ENCODE results near the gene EXOC4.

EXOC4 gene

DNA sequence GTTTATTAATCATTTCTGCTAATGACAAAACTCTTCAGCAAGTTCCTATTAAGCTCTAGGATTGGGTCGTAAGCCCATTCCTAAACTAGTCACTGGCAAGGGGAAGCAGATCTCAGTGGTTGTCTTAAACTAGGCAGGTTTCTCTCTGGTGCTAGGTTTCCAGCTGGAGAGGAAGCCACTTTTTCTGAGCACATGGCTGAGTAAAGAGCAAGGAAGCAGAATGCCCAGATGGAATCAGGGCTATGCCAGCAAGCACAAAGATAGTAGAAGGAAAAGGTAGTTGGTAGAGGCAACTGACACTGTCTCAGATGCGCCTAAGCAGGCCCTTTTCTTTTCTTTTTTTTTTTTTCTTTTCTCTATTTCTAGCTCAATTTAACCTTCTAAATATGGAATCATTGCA, 224.9 kb downstream of the EXOC4 start:
- no peak for DNase-seq
- no peak overlapping the region for H3K27ac ChIP-seq
- TF ChIP-seq, protein P1, sequence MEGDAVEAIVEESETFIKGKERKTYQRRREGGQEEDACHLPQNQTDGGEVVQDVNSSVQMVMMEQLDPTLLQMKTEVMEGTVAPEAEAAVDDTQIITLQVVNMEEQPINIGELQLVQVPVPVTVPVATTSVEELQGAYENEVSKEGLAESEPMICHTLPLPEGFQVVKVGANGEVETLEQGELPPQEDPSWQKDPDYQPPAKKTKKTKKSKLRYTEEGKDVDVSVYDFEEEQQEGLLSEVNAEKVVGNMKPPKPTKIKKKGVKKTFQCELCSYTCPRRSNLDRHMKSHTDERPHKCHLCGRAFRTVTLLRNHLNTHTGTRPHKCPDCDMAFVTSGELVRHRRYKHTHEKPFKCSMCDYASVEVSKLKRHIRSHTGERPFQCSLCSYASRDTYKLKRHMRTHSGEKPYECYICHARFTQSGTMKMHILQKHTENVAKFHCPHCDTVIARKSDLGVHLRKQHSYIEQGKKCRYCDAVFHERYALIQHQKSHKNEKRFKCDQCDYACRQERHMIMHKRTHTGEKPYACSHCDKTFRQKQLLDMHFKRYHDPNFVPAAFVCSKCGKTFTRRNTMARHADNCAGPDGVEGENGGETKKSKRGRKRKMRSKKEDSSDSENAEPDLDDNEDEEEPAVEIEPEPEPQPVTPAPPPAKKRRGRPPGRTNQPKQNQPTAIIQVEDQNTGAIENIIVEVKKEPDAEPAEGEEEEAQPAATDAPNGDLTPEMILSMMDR (IDR thresholded peaks at IDR 0.05; ENCODE audit: low read depth, low read length), result no peak
- no peaks in the 10 kb centered on the region for H3K36me3 ChIP-seq
- H3K27me3 ChIP-seq (ENCODE audit: insufficient read depth, low read depth, severe bottlenecking), result no peaks in the 10 kb centered on the region
- no peak overlapping the region for H3K4me3 ChIP-seq (ENCODE audit: low read depth, low read length)
- no peaks in the 10 kb centered on the region for H3K9me3 ChIP-seq (ENCODE audit: severe bottlenecking)

DNA sequence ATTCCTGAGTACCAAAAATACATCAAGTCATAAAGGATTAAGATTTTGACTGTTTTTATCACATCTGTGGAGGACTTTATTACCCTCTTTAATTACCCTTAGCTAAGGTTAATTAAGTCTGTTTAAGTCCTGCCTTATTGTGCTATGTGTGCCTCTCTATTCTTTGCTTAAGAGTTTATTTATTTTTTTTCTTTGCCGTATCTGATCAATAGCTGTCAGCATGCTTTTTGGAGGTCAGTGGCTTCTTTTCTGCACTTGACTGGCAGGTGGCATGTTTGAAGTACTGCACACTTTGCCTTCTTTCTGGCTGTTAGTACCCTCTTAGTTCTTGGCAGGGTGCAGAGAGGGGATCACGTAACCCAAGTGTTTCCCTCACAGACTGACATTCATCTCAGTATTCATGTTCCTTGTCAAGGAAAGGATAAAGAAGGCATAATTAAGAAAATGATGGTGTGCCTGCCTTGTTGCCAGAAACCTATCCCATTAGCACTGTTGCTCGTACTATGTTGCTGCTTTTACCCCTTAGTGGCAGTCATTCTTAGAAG, 225.8 kb downstream of the EXOC4 start:
- Histone ChIP-seq H3K4me3 (ENCODE audit: low read depth, low read length) (no peak overlapping the region), H3K36me3 (no peaks in the 10 kb centered on the region), H3K27ac (no peak overlapping the region), H3K9me3 (ENCODE audit: severe bottlenecking) (no peaks in the 10 kb centered on the region), H3K27me3 (ENCODE audit: insufficient read depth, low read depth, severe bottlenecking) (no peaks in the 10 kb centered on the region)
- TF ChIP-seq, protein P1 (IDR thresholded peaks at IDR 0.05; ENCODE audit: low read depth, low read length), result no peak
- DNase-seq, result no peak

DNA sequence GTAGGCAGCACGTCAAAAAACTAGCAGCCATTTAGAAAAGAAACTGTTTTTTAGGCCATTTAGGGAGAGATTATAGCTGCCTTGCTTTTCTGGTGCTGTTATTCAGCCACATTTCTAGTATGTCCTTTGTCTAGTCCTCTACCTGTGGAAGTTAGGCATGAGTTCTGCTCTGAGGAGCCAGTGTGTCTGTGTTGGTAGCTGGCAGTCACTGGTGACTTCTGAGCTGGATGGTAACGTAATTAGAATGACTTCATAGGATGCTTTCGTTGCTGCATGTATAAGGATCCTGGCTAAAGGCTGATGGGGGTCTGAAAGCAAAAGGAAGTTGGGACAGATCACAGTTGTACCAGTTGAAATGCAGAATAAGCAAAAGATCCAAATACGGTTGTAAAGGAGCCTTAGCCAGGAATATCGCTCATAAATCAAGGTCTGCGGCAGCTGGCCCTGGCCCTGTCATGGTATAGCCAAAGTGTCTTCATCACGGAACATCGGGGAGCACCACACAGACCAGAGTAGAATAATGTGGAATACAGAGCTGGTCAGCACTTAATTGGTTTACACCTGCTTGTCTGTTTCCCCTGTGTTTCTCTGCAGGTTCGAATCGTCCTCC, 226.7 kb downstream of the EXOC4 start:
- H3K27me3 ChIP-seq (ENCODE audit: insufficient read depth, low read depth, severe bottlenecking), result no peaks in the 10 kb centered on the region
- no peaks in the 10 kb centered on the region for H3K36me3 ChIP-seq
- TF ChIP-seq, protein P1 (IDR thresholded peaks at IDR 0.05; ENCODE audit: low read depth, low read length), result no peak
- H3K27ac ChIP-seq, result no peak overlapping the region
- no peak overlapping the region for H3K4me3 ChIP-seq (ENCODE audit: low read depth, low read length)
- no peak for DNase-seq
- H3K9me3 ChIP-seq (ENCODE audit: severe bottlenecking), result no peaks in the 10 kb centered on the region

DNA sequence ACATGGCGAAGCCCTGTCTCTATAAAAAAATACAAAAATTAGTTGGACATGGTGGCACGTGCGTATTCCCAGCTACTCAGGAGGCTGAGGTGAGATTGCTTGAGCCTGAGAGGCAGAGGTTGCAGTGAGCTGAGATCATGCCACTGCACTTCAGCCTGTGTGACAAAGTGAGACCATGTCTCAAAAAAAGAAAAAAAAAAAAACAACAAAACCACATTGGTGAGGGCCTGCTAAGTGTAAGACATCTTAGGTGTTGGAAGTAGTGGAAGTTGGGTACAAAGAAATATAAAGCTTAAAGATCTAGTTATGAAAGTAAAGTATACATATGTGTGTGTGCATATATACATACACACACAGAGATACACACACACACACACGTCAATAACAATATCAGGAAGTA, 228.0 kb downstream of the EXOC4 start:
- Histone ChIP-seq H3K27ac (no peak overlapping the region), H3K4me3 (ENCODE audit: low read depth, low read length) (no peak overlapping the region)
- DNase-seq, result no peak

DNA sequence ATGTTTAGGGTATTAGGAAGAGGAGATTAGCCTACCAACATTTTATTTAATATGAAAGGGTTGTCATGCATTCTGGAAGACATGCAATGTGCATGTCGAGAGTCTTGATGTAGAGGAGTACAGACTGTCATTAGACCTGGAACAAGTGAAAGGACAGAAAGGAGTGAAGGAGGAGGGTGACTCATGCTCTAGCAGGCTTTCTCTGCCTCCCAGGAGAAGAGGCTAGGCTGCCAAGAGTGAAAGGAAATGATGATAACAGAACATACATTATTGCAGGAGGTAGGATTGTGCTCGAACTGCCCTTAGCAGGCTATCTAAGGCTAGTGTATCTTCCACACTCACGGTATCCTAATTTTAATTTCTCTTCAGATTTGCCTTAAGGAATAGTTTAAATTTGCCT, 228.8 kb downstream of the EXOC4 start:
- no peaks in the 10 kb centered on the region for H3K27me3 ChIP-seq (ENCODE audit: insufficient read depth, low read depth, severe bottlenecking)
- DNase-seq, result no peak
- no peak overlapping the region for H3K4me3 ChIP-seq (ENCODE audit: low read depth, low read length)
- no peaks in the 10 kb centered on the region for H3K9me3 ChIP-seq (ENCODE audit: severe bottlenecking)
- TF ChIP-seq, protein P1 (IDR thresholded peaks at IDR 0.05; ENCODE audit: low read depth, low read length), result no peak
- H3K36me3 ChIP-seq, result no peaks in the 10 kb centered on the region
- no peak overlapping the region for H3K27ac ChIP-seq

More for the DNA sequence above, 228.0 kb downstream of the EXOC4 start:
- TF ChIP-seq, protein P1 (IDR thresholded peaks at IDR 0.05; ENCODE audit: low read depth, low read length), result no peak
- Histone ChIP-seq H3K27me3 (ENCODE audit: insufficient read depth, low read depth, severe bottlenecking) (no peaks in the 10 kb centered on the region), H3K9me3 (ENCODE audit: severe bottlenecking) (no peaks in the 10 kb centered on the region), H3K36me3 (no peaks in the 10 kb centered on the region)

DNA sequence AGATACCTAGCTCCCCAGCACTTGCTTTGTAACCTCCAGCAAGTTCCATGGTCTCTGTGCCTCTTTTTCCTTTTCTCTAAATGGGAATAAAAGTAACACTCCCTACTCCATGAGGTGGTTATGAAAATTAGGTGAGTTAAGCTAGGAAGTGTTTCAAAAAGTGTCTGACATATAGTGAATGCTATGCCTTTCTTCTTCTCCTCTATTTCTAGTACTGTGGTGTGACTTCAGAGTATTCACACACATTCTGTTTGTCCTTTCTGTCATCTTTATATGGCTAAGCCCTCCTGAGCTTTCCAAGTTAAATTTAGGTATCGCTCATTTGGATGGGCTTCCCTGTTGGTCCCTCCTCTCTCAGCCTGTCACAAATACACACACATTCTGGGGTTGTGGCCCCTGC, 229.7 kb downstream of the EXOC4 start:
- no peak overlapping the region for H3K4me3 ChIP-seq (ENCODE audit: low read depth, low read length)
- H3K27me3 ChIP-seq (ENCODE audit: insufficient read depth, low read depth, severe bottlenecking), result no peaks in the 10 kb centered on the region
- no peaks in the 10 kb centered on the region for H3K9me3 ChIP-seq (ENCODE audit: severe bottlenecking)
- no peak for DNase-seq
- TF ChIP-seq, protein P1 (IDR thresholded peaks at IDR 0.05; ENCODE audit: low read depth, low read length), result no peak
- no peaks in the 10 kb centered on the region for H3K36me3 ChIP-seq
- no peak overlapping the region for H3K27ac ChIP-seq

Measured in WERI-Rb-1 (cell line).